PC-9 (cell line): Measurements from ENCODE around the gene HSD17B11. TPM values are rescaled to one million over a fixed set of nuclear protein-coding genes. Genes with fewer than 3 reads are reported as not detected.
"Not testable (repeated sequence)": the region's sequence is repeated elsewhere in the genome, so short reads cannot be mapped to it uniquely, and the experiment has no call there.

Experiments
- BruUV-seq: library from RNA; stranded (reverse); fragments of 400-500 nt; replicated peaks from 2 replicates; lab custom pipeline; 2021; lab: Mats Ljungman, UMichigan
- CTCF ChIA-PET: fragments of 300-600 bp; sonication (Branson Sonifier 250); formaldehyde crosslinking; loops from one replicate; lab custom pipeline; 2022; ENCODE audit warnings: antibody characterized with exemption; lab: Charles Lee
- POLR2A ChIA-PET: fragments of 300-600 bp; sonication (Branson Sonifier 250); formaldehyde crosslinking; loops from one replicate; lab custom pipeline; 2022; ENCODE audit warnings: antibody characterized with exemption; ENCODE audit not compliant: unreplicated experiment; lab: Charles Lee
- DNase-seq, 2 experiments: peaks; one replicate each; pipeline versions ENCODE4 v3.0.0 to v3.0.0-alpha.2; 2015 to 2022; ENCODE audit warnings: mixed read lengths in 1 of 2
- H2AFZ ChIP-seq: fragments of 200-600 bp; sonication (generic); 2 replicates; pipeline ENCODE4 v1.8.1; 2017; ENCODE audit warnings: antibody characterized with exemption
- H3F3A ChIP-seq: fragments of 200-600 bp; sonication (generic); 2 replicates; pipeline ENCODE4 v1.8.1; 2017; ENCODE audit warnings: antibody characterized with exemption, mild to moderate bottlenecking, low read depth; ENCODE audit not compliant: insufficient read depth
- H3K27ac ChIP-seq: fragments of 200-600 bp; sonication (generic); 2 replicates; pipeline ENCODE4 v1.6.1; 2016; ENCODE audit warnings: mixed run types
- H3K27me3 ChIP-seq: fragments of 200-600 bp; sonication (generic); 2 replicates; pipeline ENCODE4 v1.6.1; 2016; ENCODE audit warnings: low read depth, mixed run types; ENCODE audit not compliant: insufficient read depth
- H3K36me3 ChIP-seq: fragments of 200-600 bp; sonication (generic); 2 replicates; pipeline ENCODE4 v1.6.1; 2016; ENCODE audit warnings: low read depth, mixed run types
- H3K4me1 ChIP-seq: fragments of 200-600 bp; sonication (generic); replicated peaks from 2 replicates; pipeline ENCODE4 v1.6.1; 2016; ENCODE audit warnings: mixed run types; ENCODE audit not compliant: insufficient read depth
- H3K4me2 ChIP-seq: fragments of 200-600 bp; sonication (generic); 2 replicates; pipeline ENCODE4 v1.6.1; 2017; ENCODE audit warnings: mixed run types
- H3K4me3 ChIP-seq: fragments of 200-600 bp; sonication (generic); 2 replicates; pipeline ENCODE4 v1.6.1; 2016; ENCODE audit warnings: mixed run types
- H3K79me2 ChIP-seq: fragments of 200-600 bp; sonication (generic); 2 replicates; pipeline ENCODE4 v1.6.1; 2017; ENCODE audit warnings: low read depth, mixed run types
- H3K9me2 ChIP-seq: fragments of 200-600 bp; sonication (generic); 2 replicates; pipeline ENCODE4 v1.8.1; 2017; ENCODE audit warnings: mild to moderate bottlenecking; ENCODE audit not compliant: insufficient read depth
- H3K9me3 ChIP-seq: fragments of 200-600 bp; sonication (generic); 2 replicates; pipeline ENCODE4 v1.8.1; 2016; ENCODE audit warnings: low read depth; ENCODE audit not compliant: insufficient read depth
- H4K20me1 ChIP-seq: fragments of 200-600 bp; sonication (generic); 2 replicates; pipeline ENCODE4 v1.8.1; 2017; ENCODE audit not compliant: insufficient read depth
- CTCF ChIP-seq: fragments of 200-600 bp; sonication (generic); conservative IDR thresholded peaks from 2 replicates; pipeline ENCODE4 v1.6.1; 2017; ENCODE audit warnings: mixed run types, antibody characterized with exemption, mild to moderate bottlenecking, moderate library complexity
- EZH2 ChIP-seq: fragments of 200-600 bp; sonication (generic); IDR thresholded peaks from 2 replicates; pipeline ENCODE4 v1.8.0; 2017; ENCODE audit warnings: antibody characterized with exemption, low read depth
- intact Hi-C: fragments of 100-400 bp; cut with micrococcal nuclease; formaldehyde crosslinking; loops from one replicate; pipeline ENCODE4 v1.10.0; 2022; ENCODE audit not compliant: unreplicated experiment
- total RNA-seq: library from RNA; stranded (reverse); gene quantifications from 2 replicates; pipeline ENCODE4 v1.2.3, GENCODE V29; 2021

HSD17B11 gene
- total RNA-seq, 1 experiment from 2014 or later, result 26.9 TPM

GRCh38 chr4:87345139-87345538, 45.8 kb downstream of the HSD17B11 start:
- Histone ChIP-seq H3K9me2 (no peaks in the 10 kb centered on the region), H3K4me3 (no peak overlapping the region), H3K4me2 (no peak overlapping the region), H3K27ac (no peak overlapping the region), H3K36me3 (no peaks in the 10 kb centered on the region), H3K27me3 (no peaks in the 10 kb centered on the region), H2AFZ (no peak overlapping the region), H3K9me3 (no peaks in the 10 kb centered on the region), H3F3A (no peaks in the 10 kb centered on the region), H3K79me2 (no peaks in the 10 kb centered on the region), H4K20me1 (no peaks in the 10 kb centered on the region), H3K4me1 (no peaks in the 10 kb centered on the region)
- CTCF ChIA-PET, result no interaction called here
- BruUV-seq, result no TSS peak
- POLR2A ChIA-PET, result no interaction called here
- intact Hi-C loops, result no loop called here
- TF ChIP-seq CTCF, result no peak
- TF ChIP-seq EZH2, result no peak
- DNase-seq, result no peak

GRCh38 chr4:87342872-87343271, 48.1 kb downstream of the HSD17B11 start:
- no peak overlapping the region for H3K27ac ChIP-seq
- H3K36me3 ChIP-seq, result no peaks in the 10 kb centered on the region
- H3K27me3 ChIP-seq, result no peaks in the 10 kb centered on the region
- H3K9me3 ChIP-seq, result no peaks in the 10 kb centered on the region
- no peaks in the 10 kb centered on the region for H3K4me1 ChIP-seq
- intact Hi-C loops, result no loop called here
- H3K4me2 ChIP-seq, result no peak overlapping the region
- H3K9me2 ChIP-seq, result no peaks in the 10 kb centered on the region
- H3K4me3 ChIP-seq, result no peak overlapping the region
- BruUV-seq, result no TSS peak
- POLR2A ChIA-PET, result no interaction called here
- no peak for DNase-seq
- no peak for TF ChIP-seq EZH2
- no peak for TF ChIP-seq CTCF
- CTCF ChIA-PET, result no interaction called here
- H4K20me1 ChIP-seq, result no peaks in the 10 kb centered on the region
- no peaks in the 10 kb centered on the region for H3F3A ChIP-seq
- no peak overlapping the region for H2AFZ ChIP-seq
- H3K79me2 ChIP-seq, result no peaks in the 10 kb centered on the region

GRCh38 chr4:87341954-87342635, 48.9 kb downstream of the HSD17B11 start:
- H4K20me1 ChIP-seq, H2AFZ ChIP-seq, CTCF ChIA-PET, H3K4me3 ChIP-seq, H3K27ac ChIP-seq, H3K9me3 ChIP-seq, H3K4me2 ChIP-seq, DNase-seq, intact Hi-C loops, H3K27me3 ChIP-seq, H3K79me2 ChIP-seq, BruUV-seq, H3K36me3 ChIP-seq, H3K4me1 ChIP-seq, H3F3A ChIP-seq, POLR2A ChIA-PET, H3K9me2 ChIP-seq: not testable (repeated sequence)

GRCh38 chr4:87339440-87339839, 51.5 kb downstream of the HSD17B11 start:
- Histone ChIP-seq H3K4me3 (no peak overlapping the region), H3K4me1 (no peaks in the 10 kb centered on the region), H3K79me2 (no peaks in the 10 kb centered on the region), H3K4me2 (no peak overlapping the region), H3K9me3 (no peaks in the 10 kb centered on the region), H2AFZ (no peak overlapping the region), H4K20me1 (no peaks in the 10 kb centered on the region), H3K27me3 (no peaks in the 10 kb centered on the region), H3K36me3 (no peaks in the 10 kb centered on the region), H3K9me2 (no peaks in the 10 kb centered on the region), H3F3A (no peaks in the 10 kb centered on the region), H3K27ac (no peak overlapping the region)
- CTCF ChIA-PET, result no interaction called here
- BruUV-seq, result no TSS peak
- intact Hi-C loops, result no loop called here
- DNase-seq, result no peak
- POLR2A ChIA-PET, result no interaction called here
- TF ChIP-seq CTCF (no peak), EZH2 (no peak)
